Measurements from ENCODE around the gene ACACA.

ACACA gene

GRCh38 chr17:37274461-37274860 is 132.2 kb downstream of the ACACA start:
- ATAC-seq = no peak
- TF ChIP-seq POU6F1 (CRISPR knock-in tag; IDR thresholded peaks at IDR 0.05; ENCODE audit: borderline replicate concordance, low read depth) (no peak), CREB5 (CRISPR knock-in tag; IDR thresholded peaks at IDR 0.05; ENCODE audit: low read depth) (no peak), ZFP30 (CRISPR knock-in tag; IDR thresholded peaks at IDR 0.05) (no peak), ZNF565 (CRISPR knock-in tag; conservative IDR thresholded peaks at IDR 0.05; ENCODE audit: low read depth) (no peak), GLIS3 (CRISPR knock-in tag; IDR thresholded peaks at IDR 0.05) (no peak), RARB (CRISPR knock-in tag; IDR thresholded peaks at IDR 0.05) (no peak), TOX (CRISPR knock-in tag; IDR thresholded peaks at IDR 0.05; ENCODE audit: borderline replicate concordance) (no peak), ZNF70 (CRISPR knock-in tag; IDR thresholded peaks at IDR 0.05) (no peak), TCF4 (CRISPR knock-in tag; IDR thresholded peaks at IDR 0.05; ENCODE audit: borderline replicate concordance) (no peak)

- peak; percentile 86 for ATAC-seq
- TF ChIP-seq ZC3H10 (CRISPR knock-in tag; IDR thresholded peaks at IDR 0.05) (no peak), CSDC2 (CRISPR knock-in tag; IDR thresholded peaks at IDR 0.05) (no peak), TOX (CRISPR knock-in tag; IDR thresholded peaks at IDR 0.05; ENCODE audit: borderline replicate concordance) (no peak), ESRRG (CRISPR knock-in tag; IDR thresholded peaks at IDR 0.05) (no peak), ZFP30 (CRISPR knock-in tag; IDR thresholded peaks at IDR 0.05) (no peak), ISL1 (CRISPR knock-in tag; IDR thresholded peaks at IDR 0.05) (no peak), TSHZ2 (CRISPR knock-in tag; IDR thresholded peaks at IDR 0.05) (no peak), PATZ1 (CRISPR knock-in tag; IDR thresholded peaks at IDR 0.05; ENCODE audit: borderline replicate concordance) (no peak), GLIS3 (CRISPR knock-in tag; IDR thresholded peaks at IDR 0.05) (no peak)
These were observed 133.1 kb downstream of the ACACA start for GRCh38 chr17:37273409-37274051.

- TF ChIP-seq TSHZ2 (CRISPR knock-in tag; IDR thresholded peaks at IDR 0.05) (no peak), ISL1 (CRISPR knock-in tag; IDR thresholded peaks at IDR 0.05) (no peak), ZFP3 (CRISPR knock-in tag; IDR thresholded peaks at IDR 0.05) (no peak), ZNF70 (CRISPR knock-in tag; IDR thresholded peaks at IDR 0.05) (no peak), RARB (CRISPR knock-in tag; IDR thresholded peaks at IDR 0.05) (no peak), GLIS3 (CRISPR knock-in tag; IDR thresholded peaks at IDR 0.05) (no peak), SNAI2 (CRISPR knock-in tag; IDR thresholded peaks at IDR 0.05) (no peak), POU6F1 (CRISPR knock-in tag; IDR thresholded peaks at IDR 0.05; ENCODE audit: borderline replicate concordance, low read depth) (no peak), CREB5 (CRISPR knock-in tag; IDR thresholded peaks at IDR 0.05; ENCODE audit: low read depth) (no peak), TOX (CRISPR knock-in tag; IDR thresholded peaks at IDR 0.05; ENCODE audit: borderline replicate concordance) (no peak), CSDC2 (CRISPR knock-in tag; IDR thresholded peaks at IDR 0.05) (no peak), CSRNP3 (CRISPR knock-in tag; IDR thresholded peaks at IDR 0.05) (no peak), ZC3H10 (CRISPR knock-in tag; IDR thresholded peaks at IDR 0.05) (no peak), OSR1 (CRISPR knock-in tag; IDR thresholded peaks at IDR 0.05) (no peak), ESRRG (CRISPR knock-in tag; IDR thresholded peaks at IDR 0.05) (no peak)
- no peak for ATAC-seq
These were observed 141.0 kb downstream of the ACACA start for GRCh38 chr17:37265446-37266173.
